ENCODE measurements around the gene AMBN. TPM values are rescaled to one million over a fixed set of nuclear protein-coding genes. Genes with fewer than 3 reads are reported as not detected.

Gene AMBN
- total and polyA plus RNA-seq, 9 of the 15 experiments (the other 6 are each of a cell fraction or from before 2014, with no cell fraction given): 0.03 to 0.09 (median 0.07) TPM; not detected in 6

GRCh38 chr4:70627620-70628019 lies 35.6 kb downstream of the AMBN start:
- no peak overlapping the region for H3K27ac ChIP-seq (ENCODE audit: extremely low read depth, low read depth, low read length)
- intact Hi-C loops (cut with micrococcal nuclease): no loop called here
- no peak overlapping the region for H3K4me3 ChIP-seq
- ChIA-PET POLR2A (interaction anchor here (0.5 kb wide), 1 partner anchor 1794 kb away, joined by 3 read pairs; no protein-coding TSS in a partner anchor), CTCF (ENCODE audit: low intra/inter-chr PET ratio) (no interaction called here)
- H3K4me2 ChIP-seq (ENCODE audit: insufficient read depth, low read length): no peak overlapping the region
- no peaks in the 10 kb centered on the region for H4K20me1 ChIP-seq (replicated peaks; ENCODE audit: control insufficient read depth, insufficient read depth, low read length)
- no peak overlapping the region for H3K9ac ChIP-seq (ENCODE audit: insufficient read depth in 1 of 2, low read depth in 2 of 2, low read length in 2 of 2)
- H3K79me2 ChIP-seq (ENCODE audit: control insufficient read depth, insufficient read depth, low read length): no peaks in the 10 kb centered on the region
- no TSS peak for BruUV-seq (replicated peaks)
- DNase-seq (ENCODE audit: extremely low read depth in 1 of 4, low spot score in 3 of 4): peak in 1 of 4 experiments; percentile 25
- H3K9me3 ChIP-seq (replicated peaks; ENCODE audit: control insufficient read depth, insufficient read depth, low read depth, low read length): no peaks in the 10 kb centered on the region
- peak; percentile 68 for ATAC-seq
- FAIRE-seq: peak; percentile 44
- 11% methylated on average over 1 of the region's 1 CpG for WGBS (ENCODE audit: insufficient coverage, low coverage, missing lambda C conversion rate)
- TF ChIP-seq NFE2 (IDR thresholded peaks at IDR 0.05; ENCODE audit: low read depth): peak; percentile 83
- TF ChIP-seq SUPT5H (IDR thresholded peaks at IDR 0.05): no peak
- TF ChIP-seq TRIM28 (IDR thresholded peaks at IDR 0.05): no peak
- TF ChIP-seq ARNT (IDR thresholded peaks at IDR 0.05): no peak
- no peak for TF ChIP-seq CC2D1A (IDR thresholded peaks at IDR 0.05)
- peak; percentile 87 for TF ChIP-seq C11orf30 (IDR thresholded peaks at IDR 0.05; ENCODE audit: low read depth)
- TF ChIP-seq MAFK (IDR thresholded peaks at IDR 0.05; ENCODE audit: low read length): peak; percentile 52; the same call in 1 of the 2 replicates
- peak; percentile 92 for TF ChIP-seq MAFG (tag; conservative IDR thresholded peaks at IDR 0.05)
- TF ChIP-seq KDM5B (IDR thresholded peaks at IDR 0.05; ENCODE audit: insufficient replicate concordance, low read depth, low read length): no peak
- peak; percentile 82 for TF ChIP-seq NFE2L1 (tag; IDR thresholded peaks at IDR 0.05; ENCODE audit: borderline replicate concordance, low read depth)
- peak; percentile 86 for TF ChIP-seq ZNF316 (IDR thresholded peaks at IDR 0.05)
- peak; percentile 66; the same call in 1 of the 2 replicates for TF ChIP-seq MAFF (IDR thresholded peaks at IDR 0.05; ENCODE audit: low read length)
- TF ChIP-seq RNF219 (CRISPR knock-in tag; IDR thresholded peaks at IDR 0.05): no peak
- 0 out of 2 replicates have a peak, but pooled peaks have one; percentile 32 for TF ChIP-seq BACH1 (tag; IDR thresholded peaks at IDR 0.05)
- TF ChIP-seq HOXB6 (CRISPR knock-in tag; IDR thresholded peaks at IDR 0.05; ENCODE audit: borderline replicate concordance): no peak
- H3K27me3 ChIP-seq (ENCODE audit: control insufficient read depth in 2 of 2, insufficient read depth in 2 of 2, low read length in 2 of 2): no peaks in the 10 kb centered on the region
- no peaks in the 10 kb centered on the region for H3K36me3 ChIP-seq (ENCODE audit: control insufficient read depth, insufficient read depth, low read length)
- peak overlapping the region; percentile 45 for H2AFZ ChIP-seq (ENCODE audit: low read depth, low read length)
- no peaks in the 10 kb centered on the region for H3K9me1 ChIP-seq (ENCODE audit: control insufficient read depth, insufficient read depth, low read length)
- H3K4me1 ChIP-seq (replicated peaks in 1 of 2; ENCODE audit: control insufficient read depth in 2 of 2, insufficient read depth in 2 of 2, low read length in 2 of 2): no peaks in the 10 kb centered on the region; a peak in 1 of 5 replicates
- in situ Hi-C loops (cut with MboI): no loop called here

Data from K562 (cell line).